Keratinocyte (primary cell): ENCODE data around the gene IRAK3.

Source experiments
- EZH2 ChIP-seq: IDR thresholded peaks from one replicate; pipeline ENCODE4 v1.6.1; 2012; ENCODE audit warnings: inconsistent platforms, mild to moderate bottlenecking, low read length, moderate library complexity
- TF ChIP-seq, protein P1 (sequence below), 3 experiments: IDR thresholded peaks in 1 of 3; conservative IDR thresholded peaks in 1 of 3; optimal IDR thresholded peaks in 1 of 3; 2 replicates in 2 of 3; 3 replicates in 1 of 3; pipeline versions ENCODE3 to v1.5.1; 2011; ENCODE audit warnings: low read length in 3 of 3, mild to moderate bottlenecking in 3 of 3, moderate library complexity in 2 of 3, control low read depth in 1 of 3, inconsistent platforms in 1 of 3; ENCODE audit not compliant: insufficient read depth in 2 of 3; ENCODE audit errors: extremely low read depth in 1 of 3

DNA sequence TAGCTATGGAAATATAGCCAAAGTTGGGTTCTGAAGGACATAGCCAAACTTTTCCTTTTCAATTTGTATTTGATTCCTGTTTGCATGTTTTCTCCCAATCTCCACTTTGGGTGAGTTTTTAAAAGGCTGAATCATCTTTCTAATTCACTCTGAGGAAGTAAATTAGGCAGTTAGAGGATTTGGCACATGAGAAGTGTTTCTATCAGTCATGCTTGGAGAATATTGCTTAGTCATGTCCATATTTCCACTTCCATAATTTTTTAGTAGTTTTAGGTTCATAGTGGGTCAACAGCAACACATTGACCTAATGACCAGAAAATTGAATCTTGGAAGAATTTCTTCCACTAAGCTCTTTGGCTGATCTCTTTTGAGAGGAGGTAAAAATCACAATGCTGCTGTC, 21.8 kb downstream of the IRAK3 start:
- TF ChIP-seq, protein P1, sequence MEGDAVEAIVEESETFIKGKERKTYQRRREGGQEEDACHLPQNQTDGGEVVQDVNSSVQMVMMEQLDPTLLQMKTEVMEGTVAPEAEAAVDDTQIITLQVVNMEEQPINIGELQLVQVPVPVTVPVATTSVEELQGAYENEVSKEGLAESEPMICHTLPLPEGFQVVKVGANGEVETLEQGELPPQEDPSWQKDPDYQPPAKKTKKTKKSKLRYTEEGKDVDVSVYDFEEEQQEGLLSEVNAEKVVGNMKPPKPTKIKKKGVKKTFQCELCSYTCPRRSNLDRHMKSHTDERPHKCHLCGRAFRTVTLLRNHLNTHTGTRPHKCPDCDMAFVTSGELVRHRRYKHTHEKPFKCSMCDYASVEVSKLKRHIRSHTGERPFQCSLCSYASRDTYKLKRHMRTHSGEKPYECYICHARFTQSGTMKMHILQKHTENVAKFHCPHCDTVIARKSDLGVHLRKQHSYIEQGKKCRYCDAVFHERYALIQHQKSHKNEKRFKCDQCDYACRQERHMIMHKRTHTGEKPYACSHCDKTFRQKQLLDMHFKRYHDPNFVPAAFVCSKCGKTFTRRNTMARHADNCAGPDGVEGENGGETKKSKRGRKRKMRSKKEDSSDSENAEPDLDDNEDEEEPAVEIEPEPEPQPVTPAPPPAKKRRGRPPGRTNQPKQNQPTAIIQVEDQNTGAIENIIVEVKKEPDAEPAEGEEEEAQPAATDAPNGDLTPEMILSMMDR (optimal IDR thresholded peaks at IDR 0.05 in 1 of 3, IDR thresholded peaks at IDR 0.05 in 1 of 3, conservative IDR thresholded peaks at IDR 0.05 in 1 of 3; ENCODE audit: extremely low read depth in 1 of 3, insufficient read depth in 2 of 3, low read length in 3 of 3) = no peak
- no peak for TF ChIP-seq EZH2
